Ishikawa (cell line): ENCODE measurements around the gene SPRN.

ENCODE experiments used
- CEBPB ChIP-seq: IDR thresholded peaks from 2 replicates; pipeline ENCODE4 v1.6.1; 2012
- CREB1 ChIP-seq: IDR thresholded peaks from 2 replicates; pipeline ENCODE4 v1.6.1; 2012; ENCODE audit warnings: low read depth
- EP300 ChIP-seq: IDR thresholded peaks from 2 replicates; pipeline ENCODE4 v1.6.1; 2012; ENCODE audit warnings: borderline replicate concordance
- FOXM1 ChIP-seq: IDR thresholded peaks from 2 replicates; pipeline ENCODE4 v1.6.1; 2012; ENCODE audit warnings: low read depth, borderline replicate concordance
- MAX ChIP-seq: IDR thresholded peaks from 2 replicates; pipeline ENCODE4 v1.6.1; 2012
- NFIC ChIP-seq: IDR thresholded peaks from 2 replicates; pipeline ENCODE4 v1.6.1; 2012
- RAD21 ChIP-seq: IDR thresholded peaks from 2 replicates; pipeline ENCODE4 v1.6.1; 2012; ENCODE audit warnings: low read depth
- REST ChIP-seq: IDR thresholded peaks from 2 replicates; pipeline ENCODE4 v1.6.1; 2012; ENCODE audit warnings: low read depth, mild to moderate bottlenecking
- TAF1 ChIP-seq: IDR thresholded peaks from 2 replicates; pipeline ENCODE4 v1.6.1; 2012; ENCODE audit warnings: low read depth, mild to moderate bottlenecking
- TEAD4 ChIP-seq: IDR thresholded peaks from 2 replicates; pipeline ENCODE4 v1.6.1; 2012
- YY1 ChIP-seq: IDR thresholded peaks from 2 replicates; pipeline ENCODE4 v1.6.1; 2012; ENCODE audit warnings: low read depth

- TF ChIP-seq TEAD4 (no peak), MAX (no peak), NFIC (no peak), CEBPB (no peak), CREB1 (no peak), REST (no peak), YY1 (no peak), FOXM1 (no peak), RAD21 (no peak), EP300 (no peak), TAF1 (no peak)
Measured at GRCh38 chr10:133439517-133440461, 15.4 kb upstream of the SPRN start.
